Measurements from ENCODE around the gene INHA.

Gene INHA

GRCh38 chr2:219536425-219536824, 35.7 kb upstream of the INHA start:
- no peak for TF ChIP-seq CTCF (IDR thresholded peaks at IDR 0.05; ENCODE audit: control extremely low read depth, extremely low read depth, low read depth, missing control alignments)
- CTCF ChIA-PET, result no interaction called here
- POLR2A ChIA-PET, result no interaction called here
- DNase-seq (ENCODE audit: extremely low spot score), result no peak

- TF ChIP-seq CTCF (IDR thresholded peaks at IDR 0.05; ENCODE audit: control extremely low read depth, extremely low read depth, low read depth, missing control alignments), result no peak
- no peak for DNase-seq (ENCODE audit: extremely low spot score)
- ChIA-PET POLR2A (no interaction called here), CTCF (interaction anchor here (1.2 to 1.5 kb wide), 3 partner anchors 18 to 38 kb away, joined by 3 to 6 read pairs (median 3); partner anchors contain the start of gene GMPPA)
Measured at GRCh38 chr2:219536967-219537366, 35.1 kb upstream of the INHA start.

- POLR2A ChIA-PET, result no interaction called here
- no peak for DNase-seq (ENCODE audit: extremely low spot score)
- TF ChIP-seq CTCF (IDR thresholded peaks at IDR 0.05; ENCODE audit: control extremely low read depth, extremely low read depth, low read depth, missing control alignments), result no peak
- CTCF ChIA-PET, result interaction anchor here (1.2 to 8.1 kb wide), 7 partner anchors 10 to 152 kb away, joined by 3 to 153 read pairs (median 6); partner anchors contain the start of gene GMPPA
Measured at GRCh38 chr2:219537657-219538488, 34.2 kb upstream of the INHA start.

GRCh38 chr2:219538504-219538951, 33.6 kb upstream of the INHA start:
- CTCF ChIA-PET, result interaction anchor here (1.0 to 8.1 kb wide), 7 partner anchors 11 to 151 kb away, joined by 3 to 153 read pairs (median 6); partner anchors contain the start of gene GMPPA
- no peak for DNase-seq (ENCODE audit: extremely low spot score)
- TF ChIP-seq CTCF (IDR thresholded peaks at IDR 0.05; ENCODE audit: control extremely low read depth, extremely low read depth, low read depth, missing control alignments), result no peak
- POLR2A ChIA-PET, result no interaction called here

- TF ChIP-seq CTCF (IDR thresholded peaks at IDR 0.05; ENCODE audit: control extremely low read depth, extremely low read depth, low read depth, missing control alignments), result no peak
- ChIA-PET POLR2A (no interaction called here), CTCF (interaction anchor here (1.0 to 8.1 kb wide), 7 partner anchors 11 to 150 kb away, joined by 3 to 153 read pairs (median 7); partner anchors contain the start of gene GMPPA)
- DNase-seq (ENCODE audit: extremely low spot score), result no peak
Measured at GRCh38 chr2:219538956-219539788, 32.9 kb upstream of the INHA start.

Data from GM10248 (cell line).